WERI-Rb-1 (cell line): ENCODE measurements around the gene RNF220.

Source experiments
- DNase-seq: peaks from one replicate; pipeline ENCODE4 v3.0.0-alpha.2; 2020
- H3K27ac ChIP-seq: fragments of 250-450 bp; sonication (Bioruptor Pico); 2 replicates; pipeline ENCODE4 v1.5.1; 2020; ENCODE audit warnings: mild to moderate bottlenecking, moderate library complexity
- H3K27me3 ChIP-seq: fragments of 250-450 bp; sonication (Bioruptor Pico); 2 replicates; pipeline ENCODE4 v1.5.1; 2021; ENCODE audit warnings: mild to moderate bottlenecking, low read depth, moderate library complexity; ENCODE audit not compliant: insufficient read depth, severe bottlenecking
- H3K36me3 ChIP-seq: fragments of 250-450 bp; sonication (Bioruptor Pico); 2 replicates; pipeline ENCODE4 v1.5.1; 2020; ENCODE audit warnings: mild to moderate bottlenecking, moderate library complexity
- H3K4me3 ChIP-seq: 2 replicates; pipeline ENCODE4 v1.5.1; 2011; ENCODE audit warnings: low read depth, mild to moderate bottlenecking, control low read depth, low read length
- H3K9me3 ChIP-seq: fragments of 250-450 bp; sonication (Bioruptor Pico); 2 replicates; pipeline ENCODE4 v1.5.1; 2021; ENCODE audit warnings: mild to moderate bottlenecking, moderate library complexity; ENCODE audit not compliant: severe bottlenecking
- CTCF ChIP-seq: IDR thresholded peaks from 2 replicates; pipeline ENCODE4 v1.5.1; 2011; ENCODE audit warnings: low read depth, mild to moderate bottlenecking, control low read depth, inconsistent platforms, low read length

The RNF220 gene

DNA sequence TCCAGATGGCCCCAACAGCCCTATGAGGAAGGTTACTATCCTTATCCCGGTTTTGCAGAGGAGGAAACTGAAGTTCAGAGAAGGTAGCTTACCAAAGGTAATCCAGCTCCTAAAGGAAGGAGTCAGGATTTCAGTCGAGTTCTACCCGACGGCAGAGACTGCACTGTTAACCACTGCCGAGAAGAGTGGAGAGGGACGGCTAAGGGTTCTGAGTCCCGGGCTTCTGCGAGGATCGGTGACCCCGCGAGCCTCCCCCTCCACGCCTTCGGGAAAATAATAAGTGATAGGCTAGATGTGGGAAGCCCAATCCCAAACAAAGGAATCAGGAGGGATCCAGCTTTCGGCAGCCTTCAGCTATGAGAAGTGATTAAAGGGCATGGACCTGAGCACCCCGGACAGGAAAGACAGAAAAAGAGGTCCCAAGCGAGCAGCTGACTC lies 268.6 kb downstream of the RNF220 start:
- Histone ChIP-seq H3K36me3 (no peaks in the 10 kb centered on the region), H3K9me3 (no peaks in the 10 kb centered on the region), H3K4me3 (peak overlapping the region; percentile 57), H3K27ac (peak overlapping the region; percentile 91), H3K27me3 (no peaks in the 10 kb centered on the region)
- no peak for TF ChIP-seq CTCF
- DNase-seq = no peak

DNA sequence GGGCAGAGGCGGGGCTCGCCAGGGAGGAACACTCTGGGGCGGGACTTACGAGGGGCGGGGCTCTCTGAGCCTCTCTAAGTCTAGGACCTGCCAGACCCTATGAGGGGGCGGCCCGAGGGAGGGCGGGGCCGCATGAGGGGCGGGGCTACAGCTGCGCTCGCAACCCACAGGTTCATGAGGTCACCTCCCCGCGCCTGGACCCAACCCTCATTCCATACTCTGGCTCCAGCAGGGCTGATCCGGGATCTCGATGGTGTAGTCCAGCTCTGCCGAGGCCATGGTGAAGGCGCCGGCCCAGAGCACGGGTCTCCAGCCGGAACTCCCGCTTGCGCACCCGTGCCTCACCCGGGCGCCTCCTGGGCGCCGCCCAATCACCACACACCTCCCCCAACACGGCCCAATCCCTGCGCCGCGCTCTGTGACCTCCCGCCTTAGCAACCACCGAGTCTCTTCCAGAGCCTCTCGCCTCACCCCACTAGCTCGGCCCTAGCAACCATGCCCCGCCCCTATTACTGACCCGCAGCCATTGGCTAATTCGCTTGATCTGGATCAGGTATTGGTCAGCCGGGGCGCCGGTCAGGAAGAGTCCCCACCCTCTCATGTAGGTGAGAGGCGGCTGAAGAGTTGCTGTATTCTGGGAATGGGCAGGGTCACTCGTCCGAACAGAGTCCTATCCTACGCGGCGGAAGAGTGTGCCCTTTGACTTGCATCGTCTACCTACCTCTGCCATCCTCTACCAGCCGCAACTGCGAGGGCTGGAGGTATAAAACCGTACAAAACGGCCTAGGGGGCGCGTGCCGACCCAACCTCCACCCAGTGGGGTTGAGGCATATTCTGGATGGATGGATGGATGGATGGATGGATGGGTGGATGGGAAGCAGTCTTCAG lies 269.3 kb downstream of the RNF220 start, which contains the start of the genes ARMH1 and TMEM53:
Gene ARMH1, plus strand, starts transcription at position 602 of the 888 bp plus-strand sequence. CDS start 14,984 bp downstream, outside the sequence.
Gene TMEM53, minus strand, starts transcription at position 369 of the 888 bp plus-strand sequence. Its CDS starts 90 bp downstream, at position 279.
- no peak for TF ChIP-seq CTCF
- DNase-seq = peak; percentile 99
- peak within 1 kb of the TSS; percentile 57 for H3K4me3 ChIP-seq
- H3K27ac ChIP-seq = peak within 1 kb of the TSS; percentile 91
- H3K9me3 ChIP-seq = no peaks in the 10 kb centered on the region
- H3K27me3 ChIP-seq = no peaks in the 10 kb centered on the region
- no peaks in the 10 kb centered on the region for H3K36me3 ChIP-seq

DNA sequence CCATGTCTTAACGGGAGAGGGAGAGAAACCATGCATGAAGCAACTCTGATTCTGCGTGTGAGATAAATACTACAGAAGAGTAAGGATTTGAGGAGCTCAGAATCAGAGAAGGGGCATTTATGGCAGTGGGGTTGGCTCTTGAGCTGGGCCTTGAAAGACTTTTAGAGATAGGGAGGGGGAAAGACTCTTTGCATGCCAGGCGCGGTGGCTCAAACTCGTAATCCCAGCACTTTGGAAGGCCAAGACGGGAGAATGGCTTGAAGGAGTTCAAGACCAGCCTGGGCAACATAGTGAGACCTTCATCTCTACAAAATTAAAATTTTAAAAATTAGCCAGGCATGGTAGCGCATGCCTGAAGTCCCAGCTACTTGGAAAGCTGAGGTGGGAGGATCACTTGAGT lies 270.1 kb downstream of the RNF220 start:
- no peak for DNase-seq
- Histone ChIP-seq H3K4me3 (peak overlapping the region; percentile 57), H3K9me3 (no peaks in the 10 kb centered on the region), H3K27me3 (no peaks in the 10 kb centered on the region), H3K36me3 (no peaks in the 10 kb centered on the region), H3K27ac (no peak overlapping the region)
- TF ChIP-seq CTCF = no peak

GRCh38 chr1:44676484-44677200 lies 271.6 kb downstream of the RNF220 start:
- Histone ChIP-seq H3K4me3 (no peak overlapping the region), H3K27me3 (no peaks in the 10 kb centered on the region), H3K9me3 (no peaks in the 10 kb centered on the region), H3K36me3 (no peaks in the 10 kb centered on the region), H3K27ac (no peak overlapping the region)
- TF ChIP-seq CTCF = no peak
- DNase-seq = no peak

DNA sequence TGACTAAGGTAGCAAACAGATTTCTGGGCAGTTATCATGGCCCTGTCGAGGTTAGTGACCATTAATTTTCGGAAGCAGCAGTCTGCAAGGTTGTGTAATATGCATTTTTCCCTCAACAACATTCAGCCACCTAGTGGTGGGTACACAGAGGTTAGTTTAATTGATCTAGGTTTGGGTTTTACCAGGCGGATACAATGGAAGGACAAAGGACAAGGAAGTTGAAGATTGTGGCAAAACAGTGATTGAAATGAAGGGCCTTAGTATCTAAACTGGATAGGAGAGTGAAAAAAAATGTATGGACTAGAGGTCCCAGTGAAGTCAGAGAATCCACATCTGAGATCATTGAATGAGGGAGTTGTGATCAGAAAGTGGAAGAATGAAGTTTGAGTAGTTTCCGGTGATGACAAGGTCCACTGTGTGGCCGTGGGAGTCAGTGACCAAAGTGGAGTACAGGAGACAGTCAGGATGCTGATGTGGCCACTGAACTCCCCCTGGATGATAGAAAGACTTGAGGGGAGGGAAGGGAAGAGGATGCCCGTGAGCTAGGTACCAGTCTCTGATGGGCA lies 272.2 kb downstream of the RNF220 start:
- no peak for DNase-seq
- Histone ChIP-seq H3K27me3 (no peaks in the 10 kb centered on the region), H3K4me3 (no peak overlapping the region), H3K9me3 (no peaks in the 10 kb centered on the region), H3K27ac (no peak overlapping the region), H3K36me3 (no peaks in the 10 kb centered on the region)
- peak; percentile 48; the same call in 1 of the 2 replicates for TF ChIP-seq CTCF
